OCI-LY7 (cell line): ENCODE results near the gene NDUFS8. TPM values are rescaled to one million over a fixed set of nuclear protein-coding genes. Genes with fewer than 3 reads are reported as not detected.

Source experiments
- BruUV-seq: library from RNA; stranded (reverse); fragments of 400-500 nt; replicated peaks from 2 replicates; lab custom pipeline; 2021; lab: Mats Ljungman, UMichigan
- CTCF ChIA-PET: fragments of 300-600 bp; sonication (Branson Sonifier 250); formaldehyde crosslinking; loops from one replicate; lab custom pipeline; 2022; ENCODE audit warnings: antibody characterized with exemption; ENCODE audit not compliant: unreplicated experiment; lab: Charles Lee
- POLR2A ChIA-PET: fragments of 300-600 bp; sonication (Branson Sonifier 250); formaldehyde crosslinking; loops from one replicate; lab custom pipeline; 2022; ENCODE audit warnings: antibody characterized with exemption; lab: Charles Lee
- DNase-seq: peaks from one replicate; pipeline ENCODE4 v3.0.0-alpha.2; 2015; ENCODE audit warnings: low spot score
- H2AFZ ChIP-seq: fragments of 200-600 bp; sonication (generic), shearing (Covaris generic); 2 replicates; pipeline ENCODE4 v1.6.1; 2014; ENCODE audit warnings: mild to moderate bottlenecking, antibody characterized with exemption, low read length, moderate library complexity
- H3K27ac ChIP-seq: fragments of 200-600 bp; sonication (generic); 2 replicates; pipeline ENCODE4 v1.5.1; 2014; ENCODE audit warnings: mixed run types, low read depth, mild to moderate bottlenecking, moderate library complexity, low read length, inconsistent platforms; ENCODE audit not compliant: poor library complexity, severe bottlenecking
- H3K36me3 ChIP-seq: fragments of 200-600 bp; sonication (generic); 2 replicates; pipeline ENCODE4 v1.6.1; 2014; ENCODE audit warnings: mild to moderate bottlenecking, antibody characterized with exemption, low read length, moderate library complexity, mixed read lengths; ENCODE audit not compliant: insufficient read depth
- H3K4me1 ChIP-seq: fragments of 200-600 bp; sonication (generic); 2 replicates; pipeline ENCODE4 v1.5.1; 2014; ENCODE audit warnings: mild to moderate bottlenecking, low read length; ENCODE audit not compliant: insufficient read depth, poor library complexity, severe bottlenecking
- H3K4me2 ChIP-seq: fragments of 200-600 bp; sonication (generic); 2 replicates; pipeline ENCODE4 v1.6.1; 2014; ENCODE audit warnings: mild to moderate bottlenecking, low read length
- H3K4me3 ChIP-seq: fragments of 200-600 bp; sonication (generic); 2 replicates; pipeline ENCODE4 v1.5.1; 2014; ENCODE audit warnings: mild to moderate bottlenecking, low read depth, low read length; ENCODE audit not compliant: poor library complexity, severe bottlenecking
- H3K79me2 ChIP-seq: fragments of 200-600 bp; sonication (generic); 2 replicates; pipeline ENCODE4 v1.6.1; 2016; ENCODE audit warnings: low read depth, mild to moderate bottlenecking, low read length, moderate library complexity, mixed read lengths; ENCODE audit not compliant: insufficient read depth
- H3K9me2 ChIP-seq: fragments of 200-600 bp; sonication (generic); 2 replicates; pipeline ENCODE4 v1.6.1; 2016; ENCODE audit warnings: mild to moderate bottlenecking, low read length, mixed read lengths; ENCODE audit not compliant: insufficient read depth
- H3K9me3 ChIP-seq: fragments of 200-600 bp; sonication (generic); 2 replicates; pipeline ENCODE4 v1.6.1; 2014; ENCODE audit warnings: mild to moderate bottlenecking, mixed run types, low read length, mixed read lengths
- H4K20me1 ChIP-seq: fragments of 200-600 bp; sonication (generic); 2 replicates; pipeline ENCODE4 v1.6.1; 2014; ENCODE audit warnings: mild to moderate bottlenecking, antibody characterized with exemption, low read length, moderate library complexity, mixed read lengths; ENCODE audit not compliant: insufficient read depth
- CTCF ChIP-seq: fragments of 200-600 bp; sonication (generic); conservative IDR thresholded peaks from 2 replicates; pipeline ENCODE4 v1.5.1; 2014; ENCODE audit warnings: mild to moderate bottlenecking, antibody characterized with exemption, low read length, moderate library complexity, mixed read lengths
- EZH2phosphoT487 ChIP-seq: fragments of 200-600 bp; sonication (generic); IDR thresholded peaks from 2 replicates; pipeline ENCODE4 v1.6.1; 2018; ENCODE audit warnings: low read depth, borderline replicate concordance, mild to moderate bottlenecking, mixed run types, antibody characterized with exemption, low read length, moderate library complexity, mixed read lengths
- intact Hi-C: fragments of 100-400 bp; cut with micrococcal nuclease; formaldehyde crosslinking; loops from one replicate; pipeline ENCODE4 v1.10.0; 2022; ENCODE audit not compliant: unreplicated experiment
- total RNA-seq, 2 experiments: library from RNA; depleted of rRNA in 1 of 2; stranded (reverse); fragments of >200 nt in 1 of 2; shearing (Covaris generic) in 1 of 2; gene quantifications; 2 replicates each; pipeline ENCODE4 v1.2.3, GENCODE V29; 2014 to 2022

The NDUFS8 gene
- total RNA-seq, 2 experiments from 2014 or later = 126 to 173 TPM

DNA sequence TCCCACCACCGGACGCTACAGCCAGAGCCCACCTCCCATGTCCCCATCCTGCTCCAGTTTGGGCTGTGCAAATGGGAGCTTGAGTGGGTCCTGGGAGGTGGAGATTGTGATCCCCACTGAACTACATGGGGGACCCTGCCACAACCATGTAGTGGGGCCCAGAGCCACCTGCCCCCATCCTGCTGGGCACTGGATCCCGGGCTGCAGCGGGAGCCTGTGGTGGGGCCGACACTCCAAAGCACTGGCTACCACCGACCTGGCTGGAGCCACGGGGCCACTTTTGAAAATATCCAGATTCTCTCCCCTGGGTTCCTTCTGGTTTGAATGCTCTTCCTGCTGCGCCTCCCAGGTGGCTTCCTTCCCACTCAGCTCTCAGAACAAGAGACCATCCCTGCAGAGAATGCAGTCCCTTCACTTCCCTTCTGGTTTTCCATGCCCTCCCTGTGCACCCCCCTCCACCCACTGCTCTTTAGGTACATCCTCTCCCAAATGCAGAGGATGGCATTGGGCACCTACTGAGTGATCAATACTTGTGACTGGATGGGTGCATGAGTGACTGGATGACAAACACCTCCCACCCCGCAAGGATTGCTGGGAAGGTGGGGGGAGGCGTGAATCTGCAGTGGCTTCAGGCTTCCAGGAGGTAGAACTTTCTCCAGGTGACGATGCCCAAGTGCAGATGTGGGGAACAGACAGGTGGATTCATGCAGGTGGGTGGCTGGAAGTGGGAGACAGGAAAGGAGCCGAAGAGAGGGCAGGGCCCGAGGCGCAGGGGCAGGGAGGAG, 25.7 kb upstream of the NDUFS8 start:
- Histone ChIP-seq H2AFZ (no peak overlapping the region), H3K4me1 (peaks cover 65% of the 10 kb centered on the region), H3K4me3 (peak overlapping the region; percentile 82), H3K36me3 (peaks cover 6% of the 10 kb centered on the region), H3K27ac (no peak overlapping the region), H4K20me1 (no peaks in the 10 kb centered on the region), H3K4me2 (peak overlapping the region; percentile 97), H3K9me2 (no peaks in the 10 kb centered on the region), H3K9me3 (no peaks in the 10 kb centered on the region), H3K79me2 (no peaks in the 10 kb centered on the region)
- intact Hi-C loops = loop anchor here (10.0 kb wide), 1 partner anchor 270 kb away; the partner anchor contains the start of gene C11orf24
- DNase-seq = no peak
- POLR2A ChIA-PET = no interaction called here
- TF ChIP-seq CTCF (no peak), EZH2phosphoT487 (no peak)
- BruUV-seq = no TSS peak
- CTCF ChIA-PET = no interaction called here

DNA sequence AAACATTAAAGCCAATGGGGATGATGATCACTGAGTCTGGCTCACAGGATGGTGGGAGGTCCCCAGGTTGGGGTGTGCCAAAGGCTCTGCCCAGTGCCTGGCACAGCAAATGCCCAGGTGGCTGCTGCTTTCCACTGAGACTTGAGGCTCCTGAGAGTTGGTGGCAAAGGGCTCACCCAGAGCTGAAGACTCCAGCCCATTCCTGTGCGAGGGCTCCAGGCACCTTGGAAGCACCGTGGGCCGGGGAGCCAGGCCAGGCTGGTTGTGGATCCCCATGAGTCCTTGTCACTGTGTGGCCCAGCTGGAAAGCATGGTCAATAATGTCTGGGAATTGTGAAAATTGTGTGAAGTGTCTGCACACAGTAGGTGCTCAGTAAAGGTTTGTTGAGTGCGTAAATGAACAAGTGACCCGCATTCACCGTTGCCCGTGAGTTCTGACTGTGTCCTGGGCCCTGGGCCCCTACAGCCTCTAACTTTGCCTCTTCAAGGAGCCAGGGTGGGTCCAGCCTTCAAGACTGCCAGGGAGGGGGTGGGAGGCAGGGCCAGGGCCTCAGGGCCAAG, 23.8 kb upstream of the NDUFS8 start:
- POLR2A ChIA-PET = no interaction called here
- H3K79me2 ChIP-seq = no peaks in the 10 kb centered on the region
- CTCF ChIA-PET = no interaction called here
- H3K4me2 ChIP-seq = peak overlapping the region; percentile 16; the same call in 1 of the 2 replicates
- H4K20me1 ChIP-seq = no peaks in the 10 kb centered on the region
- DNase-seq = no peak
- no peak overlapping the region for H2AFZ ChIP-seq
- no peaks in the 10 kb centered on the region for H3K9me2 ChIP-seq
- H3K36me3 ChIP-seq = no peaks in the 10 kb centered on the region
- H3K9me3 ChIP-seq = no peaks in the 10 kb centered on the region
- TF ChIP-seq EZH2phosphoT487 (no peak), CTCF (no peak)
- BruUV-seq = no TSS peak
- peaks cover 66% of the 10 kb centered on the region for H3K4me1 ChIP-seq
- no peak overlapping the region for H3K27ac ChIP-seq
- intact Hi-C loops = loop anchor here (10.0 kb wide), 1 partner anchor 268 kb away; the partner anchor contains the start of gene C11orf24
- H3K4me3 ChIP-seq = no peak overlapping the region
